Astrocyte (in vitro differentiated cells and primary cell): Measurements from ENCODE around the gene PRKAG2. TPM values are rescaled to one million over a fixed set of nuclear protein-coding genes. Genes with fewer than 3 reads are reported as not detected.
A peak's percentile ranks its signal among the peaks of the same experiment; 100 is the strongest.

Source experiments
- DNase-seq: peaks from one replicate; pipeline ENCODE4 v3.0.0-alpha.2; 2010; ENCODE audit warnings: low read depth
- FAIRE-seq: peaks from 2 replicates; lab custom pipeline; 2011; peaks lifted over from hg19 to GRCh38; lab: Jason Lieb, UNC
- H2AFZ ChIP-seq: 2 replicates; pipeline ENCODE4 v1.6.0; 2012; ENCODE audit warnings: low read depth, low read length, inconsistent platforms
- H3K27ac ChIP-seq: 2 replicates; pipeline ENCODE4 v1.5.1; 2011; ENCODE audit warnings: low read depth, low read length, inconsistent platforms
- H3K27me3 ChIP-seq: 2 replicates; pipeline ENCODE4 v1.6.0; 2011; ENCODE audit warnings: low read length, inconsistent platforms; ENCODE audit not compliant: insufficient read depth
- H3K36me3 ChIP-seq: 2 replicates; pipeline ENCODE4 v1.5.1; 2011; ENCODE audit warnings: low read length, inconsistent platforms; ENCODE audit not compliant: insufficient read depth
- H3K4me1 ChIP-seq: 2 replicates; pipeline ENCODE4 v1.5.1; 2011; ENCODE audit warnings: low read length, inconsistent platforms; ENCODE audit not compliant: insufficient read depth
- H3K4me2 ChIP-seq: 2 replicates; pipeline ENCODE4 v1.6.0; 2012; ENCODE audit warnings: low read length, inconsistent platforms
- H3K4me3 ChIP-seq: 2 replicates; pipeline ENCODE4 v1.5.1; 2011; ENCODE audit warnings: low read depth, mild to moderate bottlenecking, low read length, inconsistent platforms; ENCODE audit not compliant: insufficient read depth
- H3K79me2 ChIP-seq: 2 replicates; pipeline ENCODE4 v1.6.0; 2012; ENCODE audit warnings: mild to moderate bottlenecking, low read length, inconsistent platforms; ENCODE audit not compliant: insufficient read depth
- H3K9ac ChIP-seq: 2 replicates; pipeline ENCODE4 v1.6.0; 2012; ENCODE audit warnings: mild to moderate bottlenecking, low read length, inconsistent platforms
- H3K9me3 ChIP-seq: 2 replicates; pipeline ENCODE4 v1.5.1; 2012; ENCODE audit warnings: low read depth, mild to moderate bottlenecking, low read length, inconsistent platforms; ENCODE audit not compliant: insufficient read depth
- H4K20me1 ChIP-seq: 2 replicates; pipeline ENCODE4 v1.6.0; 2012; ENCODE audit warnings: low read length, inconsistent platforms; ENCODE audit not compliant: insufficient read depth
- H3K27ac Mint-ChIP-seq: one replicate; pipeline ENCODE4 v1.8.0; 2021; ENCODE audit warnings: mild to moderate bottlenecking, mixed read lengths; ENCODE audit not compliant: unreplicated experiment
- H3K27me3 Mint-ChIP-seq: one replicate; pipeline ENCODE4 v1.8.0; 2021; ENCODE audit warnings: low read depth, mixed read lengths; ENCODE audit not compliant: unreplicated experiment
- H3K36me3 Mint-ChIP-seq: one replicate; pipeline ENCODE4 v1.8.0; 2021; ENCODE audit warnings: low read depth, mixed read lengths; ENCODE audit not compliant: unreplicated experiment
- H3K4me1 Mint-ChIP-seq: one replicate; pipeline ENCODE4 v1.8.0; 2021; ENCODE audit warnings: low read depth, mixed read lengths; ENCODE audit not compliant: unreplicated experiment
- H3K4me3 Mint-ChIP-seq: one replicate; pipeline ENCODE4 v1.8.0; 2021; ENCODE audit warnings: mild to moderate bottlenecking, moderate library complexity, mixed read lengths; ENCODE audit not compliant: unreplicated experiment
- H3K9me3 Mint-ChIP-seq: one replicate; pipeline ENCODE4 v1.8.0; 2021; ENCODE audit warnings: mild to moderate bottlenecking, mixed read lengths; ENCODE audit not compliant: unreplicated experiment
- EZH2 ChIP-seq: IDR thresholded peaks from 2 replicates; pipeline ENCODE4 v1.6.1; 2012; ENCODE audit warnings: mild to moderate bottlenecking, low read length, inconsistent platforms; ENCODE audit not compliant: insufficient read depth
- total RNA-seq: library from RNA; stranded (reverse); gene quantifications from 2 replicates; pipeline ENCODE4 v1.2.1, GENCODE V29; 2021
- TF ChIP-seq, protein P1 (sequence below): IDR thresholded peaks from 2 replicates; pipeline ENCODE4 v1.5.1; 2011; ENCODE audit warnings: low read depth, mild to moderate bottlenecking, inconsistent platforms, low read length, moderate library complexity; ENCODE audit not compliant: insufficient read depth

PRKAG2 gene
- total RNA-seq, 1 donor from 2014 or later: 40.7 TPM

GRCh38 chr7:151690606-151691005 lies 186.3 kb downstream of the PRKAG2 start:
- DNase-seq: peak; percentile 66
- Histone ChIP-seq H3K9ac (no peak overlapping the region), H3K27me3 (peaks cover under 1% of the 10 kb centered on the region), H3K4me2 (peak overlapping the region; percentile 36), H3K79me2 (no peaks in the 10 kb centered on the region), H4K20me1 (no peaks in the 10 kb centered on the region), H3K27ac (no peak overlapping the region), H3K36me3 (no peaks in the 10 kb centered on the region), H2AFZ (no peak overlapping the region), H3K4me3 (no peak overlapping the region), H3K9me3 (no peaks in the 10 kb centered on the region), H3K4me1 (peaks cover 46% of the 10 kb centered on the region)
- FAIRE-seq: peak; percentile 50
- TF ChIP-seq, protein P1, sequence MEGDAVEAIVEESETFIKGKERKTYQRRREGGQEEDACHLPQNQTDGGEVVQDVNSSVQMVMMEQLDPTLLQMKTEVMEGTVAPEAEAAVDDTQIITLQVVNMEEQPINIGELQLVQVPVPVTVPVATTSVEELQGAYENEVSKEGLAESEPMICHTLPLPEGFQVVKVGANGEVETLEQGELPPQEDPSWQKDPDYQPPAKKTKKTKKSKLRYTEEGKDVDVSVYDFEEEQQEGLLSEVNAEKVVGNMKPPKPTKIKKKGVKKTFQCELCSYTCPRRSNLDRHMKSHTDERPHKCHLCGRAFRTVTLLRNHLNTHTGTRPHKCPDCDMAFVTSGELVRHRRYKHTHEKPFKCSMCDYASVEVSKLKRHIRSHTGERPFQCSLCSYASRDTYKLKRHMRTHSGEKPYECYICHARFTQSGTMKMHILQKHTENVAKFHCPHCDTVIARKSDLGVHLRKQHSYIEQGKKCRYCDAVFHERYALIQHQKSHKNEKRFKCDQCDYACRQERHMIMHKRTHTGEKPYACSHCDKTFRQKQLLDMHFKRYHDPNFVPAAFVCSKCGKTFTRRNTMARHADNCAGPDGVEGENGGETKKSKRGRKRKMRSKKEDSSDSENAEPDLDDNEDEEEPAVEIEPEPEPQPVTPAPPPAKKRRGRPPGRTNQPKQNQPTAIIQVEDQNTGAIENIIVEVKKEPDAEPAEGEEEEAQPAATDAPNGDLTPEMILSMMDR: no peak
- no peak for TF ChIP-seq EZH2
- H3K27ac Mint-ChIP-seq: peak overlapping the region; percentile 30
- H3K36me3 Mint-ChIP-seq: no peaks in the 10 kb centered on the region
- peaks cover 44% of the 10 kb centered on the region for H3K4me1 Mint-ChIP-seq
- no peaks in the 10 kb centered on the region for H3K9me3 Mint-ChIP-seq
- H3K4me3 Mint-ChIP-seq: no peak overlapping the region
- peaks cover 3% of the 10 kb centered on the region for H3K27me3 Mint-ChIP-seq

GRCh38 chr7:151689196-151689971 lies 187.5 kb downstream of the PRKAG2 start:
- peak overlapping the region; percentile 36 for H3K4me2 ChIP-seq
- no peak overlapping the region for H3K9ac ChIP-seq
- peaks cover 51% of the 10 kb centered on the region for H3K4me1 Mint-ChIP-seq
- peak; percentile 65 for DNase-seq
- H3K27me3 Mint-ChIP-seq: peaks cover 2% of the 10 kb centered on the region
- no peaks in the 10 kb centered on the region for H3K9me3 ChIP-seq
- FAIRE-seq: no peak
- H3K36me3 Mint-ChIP-seq: peaks cover 2% of the 10 kb centered on the region
- H3K9me3 Mint-ChIP-seq: no peaks in the 10 kb centered on the region
- peaks cover 52% of the 10 kb centered on the region for H3K4me1 ChIP-seq
- no peaks in the 10 kb centered on the region for H3K27me3 ChIP-seq
- TF ChIP-seq, protein P1: no peak
- TF ChIP-seq EZH2: no peak
- H3K4me3 Mint-ChIP-seq: no peak overlapping the region
- no peak overlapping the region for H3K27ac ChIP-seq
- H2AFZ ChIP-seq: peak overlapping the region; percentile 20
- no peak overlapping the region for H3K4me3 ChIP-seq
- H3K36me3 ChIP-seq: no peaks in the 10 kb centered on the region
- peak overlapping the region; percentile 69 for H3K27ac Mint-ChIP-seq
- no peaks in the 10 kb centered on the region for H4K20me1 ChIP-seq
- H3K79me2 ChIP-seq: no peaks in the 10 kb centered on the region
